CD1c-positive myeloid dendritic cell (primary cell): Measurements from ENCODE around the gene SEC22A.

ENCODE experiments used
- DNase-seq: peaks from one replicate; pipeline ENCODE4 v3.0.0-alpha.2; 2016; ENCODE audit errors: extremely low spot score

SEC22A gene

GRCh38 chr3:123287051-123287961 is 85.6 kb downstream of the SEC22A start:
- no peak for DNase-seq

GRCh38 chr3:123287962-123288302 is 86.2 kb downstream of the SEC22A start:
- no peak for DNase-seq

GRCh38 chr3:123289391-123290106 is 87.8 kb downstream of the SEC22A start:
- DNase-seq: no peak

- DNase-seq: no peak
These were observed 88.6 kb downstream of the SEC22A start for GRCh38 chr3:123290107-123290930.

- no peak for DNase-seq
These were observed 89.2 kb downstream of the SEC22A start for GRCh38 chr3:123290962-123291361.

- no peak for DNase-seq
These were observed 89.7 kb downstream of the SEC22A start for GRCh38 chr3:123291404-123291803.

GRCh38 chr3:123292321-123293310 is 90.9 kb downstream of the SEC22A start:
- no peak for DNase-seq

GRCh38 chr3:123294296-123294938 is 92.7 kb downstream of the SEC22A start:
- no peak for DNase-seq

- DNase-seq: no peak
These were observed 93.6 kb downstream of the SEC22A start for GRCh38 chr3:123295171-123295900.

- no peak for DNase-seq
These were observed 94.1 kb downstream of the SEC22A start for GRCh38 chr3:123295901-123296250.

- DNase-seq: no peak
These were observed 94.5 kb downstream of the SEC22A start for GRCh38 chr3:123296261-123296660.

- no peak for DNase-seq
These were observed 95.3 kb downstream of the SEC22A start for GRCh38 chr3:123296836-123297626.

- no peak for DNase-seq
These were observed 95.8 kb downstream of the SEC22A start for GRCh38 chr3:123297627-123297899.

GRCh38 chr3:123298903-123299302 is 97.2 kb downstream of the SEC22A start:
- DNase-seq: no peak

- no peak for DNase-seq
These were observed 97.8 kb downstream of the SEC22A start for GRCh38 chr3:123299581-123299980.

GRCh38 chr3:123300056-123300455 is 98.3 kb downstream of the SEC22A start:
- no peak for DNase-seq

- DNase-seq: no peak
These were observed 98.8 kb downstream of the SEC22A start for GRCh38 chr3:123300583-123300982.

GRCh38 chr3:123301331-123302184 is 99.8 kb downstream of the SEC22A start:
- no peak for DNase-seq
